Choroid plexus epithelial cell (primary cell): ENCODE measurements around the gene HSPA9.

Experiments
- DNase-seq: peaks from one replicate; pipeline ENCODE4 v3.0.0-alpha.2; 2010; ENCODE audit warnings: low read depth
- H3K4me3 ChIP-seq: 2 replicates; pipeline ENCODE4 v1.5.1; 2011; ENCODE audit warnings: low read depth, mild to moderate bottlenecking, control low read depth, low read length, moderate library complexity
- CTCF ChIP-seq: conservative IDR thresholded peaks from 2 replicates; pipeline ENCODE4 v1.5.1; 2011; ENCODE audit warnings: low read depth, mild to moderate bottlenecking, control low read depth, inconsistent platforms, low read length, moderate library complexity

The HSPA9 gene

GRCh38 chr5:138575194-138576015 lies at the start of gene HSPA9:
HSPA9 (minus strand) TSS chr5:138575401; CDS start chr5:138575318, 83 bp downstream.
- no peak for TF ChIP-seq CTCF
- peak; percentile 100 for DNase-seq
- H3K4me3 ChIP-seq = peak within 1 kb of the TSS; percentile 100

DNA sequence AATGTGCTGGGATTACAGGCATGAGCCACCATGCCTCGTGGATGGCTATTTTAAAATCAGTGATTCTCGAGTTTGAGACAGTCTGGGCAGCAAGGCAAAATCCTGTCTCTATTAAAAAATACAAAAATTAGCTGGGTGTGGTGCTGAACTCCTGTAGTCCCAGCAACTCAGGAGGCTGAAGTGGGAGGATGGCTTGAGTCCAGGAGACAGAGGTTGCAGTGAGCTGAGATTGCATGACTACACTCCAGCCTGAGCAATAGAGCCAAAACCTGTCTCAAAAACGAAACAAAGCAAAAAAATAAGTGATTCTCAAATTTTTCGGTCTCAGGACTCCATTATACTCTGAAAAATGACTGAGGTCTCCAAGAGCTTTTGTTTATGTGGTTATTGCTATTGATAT lies 47.9 kb upstream of the HSPA9 start:
- H3K4me3 ChIP-seq = no peak overlapping the region
- peak; percentile 16 for DNase-seq

DNA sequence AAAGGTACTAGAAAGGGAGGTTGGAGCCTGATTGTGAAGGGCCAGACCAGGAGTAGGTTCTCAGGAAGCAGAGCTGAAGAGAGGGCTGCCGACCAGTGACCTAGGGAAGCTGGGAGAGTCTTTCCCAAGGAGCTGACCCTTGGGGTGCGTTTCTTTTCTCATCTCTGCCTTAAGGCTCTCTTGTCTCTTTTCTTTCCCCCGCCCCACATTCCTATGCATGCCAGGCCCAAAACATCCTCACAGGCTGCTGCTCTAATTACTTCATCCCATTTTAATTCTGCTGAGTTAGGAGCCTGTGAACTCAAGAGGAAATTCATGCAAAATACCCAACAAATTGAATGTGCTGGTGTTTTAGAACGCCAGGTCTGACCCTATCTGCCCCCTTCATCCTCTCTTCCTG lies 46.9 kb upstream of the HSPA9 start:
- DNase-seq = no peak
- no peak for TF ChIP-seq CTCF
- H3K4me3 ChIP-seq = no peak overlapping the region

More for the DNA sequence above, 47.9 kb upstream of the HSPA9 start:
- no peak for TF ChIP-seq CTCF

- TF ChIP-seq CTCF = no peak
- no peak for DNase-seq
These were observed 45.5 kb upstream of the HSPA9 start for GRCh38 chr5:138620663-138621224.

DNA sequence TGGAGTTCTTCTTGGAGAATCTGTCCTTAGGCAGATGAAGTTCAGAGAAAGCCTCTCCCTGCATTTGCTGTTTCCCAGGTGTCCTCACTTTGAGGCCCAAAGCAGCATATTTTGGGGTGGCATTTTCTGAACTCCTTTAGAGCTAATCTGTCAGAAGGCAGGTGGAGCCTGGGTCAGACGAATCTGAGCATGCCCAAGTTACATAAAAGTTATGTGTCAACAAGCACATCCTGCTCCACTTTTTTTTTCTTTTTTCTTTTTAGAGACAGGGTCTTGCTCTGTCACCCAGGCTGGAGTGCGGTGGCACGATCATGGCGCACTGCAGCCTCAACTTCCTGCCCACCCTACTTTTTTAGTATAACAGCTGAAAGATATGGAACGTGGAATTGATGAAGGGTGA lies 41.3 kb upstream of the HSPA9 start:
- H3K4me3 ChIP-seq = no peak overlapping the region
- no peak for DNase-seq
- no peak for TF ChIP-seq CTCF

More at GRCh38 chr5:138620663-138621224, 45.5 kb upstream of the HSPA9 start:
- no peak overlapping the region for H3K4me3 ChIP-seq

DNA sequence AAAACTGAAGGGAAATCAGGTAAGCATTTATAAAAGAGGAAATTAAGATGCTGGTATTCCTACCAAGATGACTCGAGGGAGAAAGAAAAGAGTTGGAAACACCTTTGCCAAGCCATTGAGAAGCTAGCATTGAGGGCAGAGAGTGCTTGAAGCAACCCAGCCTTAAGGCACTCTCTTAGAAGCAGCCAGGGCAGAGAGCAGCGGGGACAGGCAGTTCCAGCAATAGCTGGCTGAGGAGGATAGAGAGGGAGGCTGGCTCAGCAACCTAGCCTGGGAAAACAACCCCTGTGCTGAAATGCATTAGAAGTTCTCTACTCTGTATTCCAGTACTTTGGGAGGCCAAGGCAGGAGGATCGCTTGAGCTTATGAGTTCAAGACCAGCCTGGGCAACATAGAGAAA lies 40.3 kb upstream of the HSPA9 start:
- TF ChIP-seq CTCF = no peak
- no peak overlapping the region for H3K4me3 ChIP-seq
- no peak for DNase-seq
